Body of pancreas (tissue), 4 donors: Measurements from ENCODE around the gene ANKRD40CL. TPM values are rescaled to one million over a fixed set of nuclear protein-coding genes. Genes with fewer than 3 reads are reported as not detected.

Experiments
- ATAC-seq: fragments of 150-250 bp; one replicate; pipeline ENCODE4 v1.9.1; 2016
- DNase-seq, 4 donors: peaks; one replicate each; pipeline ENCODE4 v3.0.0-alpha.2; 2019
- H3K27ac ChIP-seq, 4 donors: fragments of 200-600 bp; sonication (generic); 1 replicate in 3 of 4; 2 replicates in 1 of 4; pipeline versions ENCODE4 v1.5.1 to v1.6.1; 2016 to 2019; ENCODE audit warnings: mild to moderate bottlenecking in 1 of 4, mixed read lengths in 1 of 4, moderate library complexity in 1 of 4
- H3K27me3 ChIP-seq, 2 donors: fragments of 200-600 bp; sonication (generic); one replicate each; pipeline ENCODE4 v1.6.0; 2016; ENCODE audit warnings: mild to moderate bottlenecking in 1 of 2
- H3K36me3 ChIP-seq, 2 donors: fragments of 200-600 bp; sonication (generic); replicated peaks in 1 of 2; 2 replicates each; pipeline ENCODE4 v1.5.1; 2016; ENCODE audit warnings: low read depth in 2 of 2; ENCODE audit not compliant: insufficient read depth in 1 of 2
- H3K4me1 ChIP-seq: fragments of 200-600 bp; sonication (generic); one replicate; pipeline ENCODE4 v1.6.0; 2016
- H3K4me3 ChIP-seq, 2 donors: fragments of 200-600 bp; sonication (generic); 1 replicate in 1 of 2; 2 replicates in 1 of 2; pipeline ENCODE4 v1.5.1; 2016 to 2019
- H3K9me3 ChIP-seq, 3 donors: fragments of 200-600 bp; sonication (generic); 1 replicate in 2 of 3; 2 replicates in 1 of 3; pipeline ENCODE4 v1.5.1; 2016
- CTCF ChIP-seq, 7 experiments: fragments of 450-650 bp in 4 of 7; fragments of 200-600 bp in 3 of 7; sonication (generic) in 3 of 7; IDR thresholded peaks; one replicate each; pipeline ENCODE4 v1.5.1; 2016 to 2019; ENCODE audit warnings: antibody characterized with exemption in 7 of 7
- POLR2A ChIP-seq, 3 donors: fragments of 450-650 bp; IDR thresholded peaks; one replicate each; pipeline ENCODE4 v1.6.1; 2016; ENCODE audit warnings: antibody characterized with exemption in 3 of 3, mild to moderate bottlenecking in 2 of 3
- WGBS, 2 donors: methylation state at CpG; one replicate each; pipeline ENCODE4 v1.1.5; 2017; 5-methylcytosine and 5-hydroxymethylcytosine counted together
- intact Hi-C: fragments of 100-400 bp; cut with DNase I; formaldehyde crosslinking; loops from one replicate; pipeline ENCODE4 v1.15.1; 2023
- total RNA-seq, 2 donors: library from RNA; depleted of rRNA; stranded (reverse); fragments of >200 nt; gene quantifications; one replicate each; pipeline ENCODE4 v1.1.0, GENCODE V29; 2016

Gene ANKRD40CL
- total RNA-seq, 2 donors from 2014 or later, result 1.6 TPM; not detected in 1

GRCh38 chr17:50769884-50770283, 2.6 kb upstream of the ANKRD40CL start:
- no peaks in the 10 kb centered on the region for H3K27me3 ChIP-seq
- H3K4me3 ChIP-seq, result no peak overlapping the region
- WGBS, 2 donors, result 42 to 65% methylated on average over 7 to 8 of the region's 8 CpGs
- no peaks in the 10 kb centered on the region for H3K9me3 ChIP-seq
- ATAC-seq (peak; percentile 34), DNase-seq (peak; percentile 45 to 75 (median 72))
- no peaks in the 10 kb centered on the region for H3K36me3 ChIP-seq
- intact Hi-C loops, result no loop called here
- peaks cover 36% of the 10 kb centered on the region for H3K4me1 ChIP-seq
- peak overlapping the region; percentile 51 to 82 (median 59) for H3K27ac ChIP-seq
- TF ChIP-seq POLR2A (IDR thresholded peaks at IDR 0.05), result no peak
- TF ChIP-seq CTCF (IDR thresholded peaks at IDR 0.05), result no peak

DNA sequence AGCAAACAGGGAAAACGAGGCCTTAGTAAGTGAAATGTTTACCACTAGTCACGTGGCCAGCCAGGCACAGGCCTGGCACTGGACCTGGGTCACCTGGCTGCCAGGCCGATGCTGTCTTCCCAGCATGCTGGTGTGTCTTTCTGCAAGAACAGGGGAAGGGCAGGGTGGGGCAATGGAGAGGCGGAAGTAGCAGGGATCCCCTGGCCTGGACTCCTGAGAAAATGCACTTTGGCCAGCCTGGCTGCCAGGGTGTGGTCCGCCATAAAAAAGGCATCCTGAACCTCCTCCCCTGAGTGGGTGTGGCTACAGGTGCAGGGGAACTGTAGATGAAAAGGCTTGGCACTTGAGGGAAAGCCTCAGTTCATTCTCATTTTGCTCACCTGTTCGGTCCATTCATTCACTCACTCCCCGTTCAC, 1.0 kb upstream of the ANKRD40CL start:
- peak; percentile 82 to 93 (median 92) for DNase-seq
- H3K27me3 ChIP-seq, result no peaks in the 10 kb centered on the region
- 14 to 20% methylated on average over 7 of the region's 7 CpGs for WGBS, 2 donors
- peaks cover 41% of the 10 kb centered on the region for H3K4me1 ChIP-seq
- no peaks in the 10 kb centered on the region for H3K36me3 ChIP-seq
- ATAC-seq, result peak; percentile 94
- peak overlapping the region; percentile 39 to 82 (median 50) for H3K27ac ChIP-seq
- H3K9me3 ChIP-seq, result no peaks in the 10 kb centered on the region
- TF ChIP-seq CTCF (IDR thresholded peaks at IDR 0.05) (no peak), POLR2A (IDR thresholded peaks at IDR 0.05) (no peak)
- H3K4me3 ChIP-seq, result no peak overlapping the region
- intact Hi-C loops, result no loop called here

DNA sequence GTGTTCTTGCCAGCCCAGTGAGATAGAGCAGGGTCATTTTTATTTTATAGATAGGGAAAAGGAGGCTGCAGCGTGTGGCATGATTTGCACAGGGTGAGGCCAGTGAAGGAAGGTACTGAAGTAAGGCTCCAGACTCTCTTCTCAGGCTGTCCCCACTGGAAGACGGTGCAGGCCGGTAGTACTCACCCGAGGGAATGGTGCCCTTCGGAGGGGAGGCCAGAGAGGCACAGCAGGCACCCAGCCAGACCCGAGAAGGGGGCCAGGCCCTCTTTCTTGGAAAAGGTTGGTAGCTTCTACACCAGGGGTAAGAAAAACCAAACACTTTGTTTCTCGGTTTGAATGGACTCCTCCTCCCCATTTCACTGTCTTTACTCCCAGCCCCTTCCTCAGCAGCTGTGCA, 288 bp downstream of the ANKRD40CL start:
- H3K9me3 ChIP-seq, result no peaks in the 10 kb centered on the region
- WGBS, 2 donors, result 73 to 78% methylated on average over 7 of the region's 7 CpGs
- no peaks in the 10 kb centered on the region for H3K27me3 ChIP-seq
- no peaks in the 10 kb centered on the region for H3K36me3 ChIP-seq
- peak overlapping the region in 3 of 4 donors; percentile 5 to 57 (median 36) for H3K27ac ChIP-seq
- peaks cover 45% of the 10 kb centered on the region for H3K4me1 ChIP-seq
- DNase-seq, result no peak
- intact Hi-C loops, result no loop called here
- no peak for ATAC-seq
- no peak overlapping the region for H3K4me3 ChIP-seq
- TF ChIP-seq CTCF (IDR thresholded peaks at IDR 0.05), result no peak
- no peak for TF ChIP-seq POLR2A (IDR thresholded peaks at IDR 0.05)

DNA sequence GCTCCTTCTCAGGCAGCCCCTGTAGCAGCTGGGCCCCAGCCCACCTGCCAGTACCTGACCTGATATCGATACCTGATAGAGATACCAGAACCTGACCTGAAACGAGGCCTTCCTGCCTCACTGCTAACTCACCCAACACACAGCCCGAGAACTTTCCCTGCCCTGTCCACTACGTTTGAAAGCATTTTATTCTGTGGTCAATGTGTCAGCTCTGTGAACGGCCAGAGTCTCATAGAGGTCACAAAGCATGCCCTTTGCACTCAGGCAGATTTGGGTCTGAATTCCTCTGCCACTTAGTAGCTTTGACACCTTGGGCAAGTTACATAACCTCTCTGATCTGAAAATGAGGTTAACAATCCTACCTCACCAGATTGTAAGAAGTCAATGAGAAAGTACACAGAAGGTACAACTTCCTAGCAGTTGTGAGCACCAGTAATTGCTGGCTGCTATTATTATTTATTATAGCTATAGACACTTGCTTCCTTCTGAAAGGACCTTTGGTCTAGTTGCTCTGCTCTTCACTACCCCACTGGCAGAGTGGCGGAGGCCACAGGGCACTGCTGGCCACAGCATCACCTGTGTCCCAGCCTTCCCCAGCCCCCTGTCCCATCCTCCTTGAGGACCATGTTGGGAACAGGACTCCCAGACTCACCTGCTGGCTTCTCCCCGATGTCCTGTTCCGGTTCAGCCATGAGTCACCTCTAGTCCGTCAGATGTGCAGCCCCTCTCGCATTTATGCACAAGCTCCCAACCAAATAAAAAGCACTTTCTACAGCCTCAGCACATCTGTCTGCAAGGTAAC, 895 bp downstream of the ANKRD40CL start:
- no peaks in the 10 kb centered on the region for H3K36me3 ChIP-seq
- peaks cover 45% of the 10 kb centered on the region for H3K4me1 ChIP-seq
- H3K27ac ChIP-seq, result peak overlapping the region in 3 of 4 donors; percentile 31 to 57 (median 36)
- TF ChIP-seq POLR2A (IDR thresholded peaks at IDR 0.05) (no peak), CTCF (IDR thresholded peaks at IDR 0.05) (no peak)
- intact Hi-C loops, result no loop called here
- H3K4me3 ChIP-seq, result no peak overlapping the region
- no peaks in the 10 kb centered on the region for H3K9me3 ChIP-seq
- no peaks in the 10 kb centered on the region for H3K27me3 ChIP-seq
- DNase-seq (no peak), ATAC-seq (no peak)
- whole genome bisulfite sequencing, 2 donors, result 62 to 72% methylated on average over 9 to 10 of the region's 10 CpGs
